Psoas muscle (tissue), 8 donors: Measurements from ENCODE around the gene HSCB. TPM values are rescaled to one million over a fixed set of nuclear protein-coding genes. Genes with fewer than 3 reads are reported as not detected.

Experiments used
- ATAC-seq, 4 donors: fragments of 200-7000 bp; cut with Tn5 transposase; one replicate each; pipeline ENCODE4 v1.9.1; 2020; ENCODE audit warnings: moderate library complexity in 3 of 4, mild to moderate bottlenecking in 2 of 4
- DNase-seq, 2 donors: peaks; one replicate each; pipeline ENCODE4 v3.0.0-alpha.2; 2020
- H3K27ac ChIP-seq: fragments of 200-600 bp; one replicate; pipeline ENCODE4 v1.8.0; 2022
- H3K27me3 ChIP-seq, 3 donors: fragments of 200-600 bp in 1 of 3; one replicate each; pipeline versions ENCODE4 v1.6.1 to v1.8.0; 2013 to 2022; ENCODE audit warnings: low read length in 2 of 3, mild to moderate bottlenecking in 2 of 3, moderate library complexity in 1 of 3; ENCODE audit not compliant: insufficient read depth in 3 of 3
- H3K36me3 ChIP-seq, 2 donors: fragments of 200-600 bp in 1 of 2; one replicate each; pipeline versions ENCODE4 v1.6.1 to v1.8.0; 2013 to 2022; ENCODE audit warnings: low read depth in 1 of 2, mild to moderate bottlenecking in 1 of 2, moderate library complexity in 1 of 2; ENCODE audit not compliant: insufficient read depth in 1 of 2
- H3K4me1 ChIP-seq: fragments of 200-600 bp; one replicate; pipeline ENCODE4 v1.8.0; 2022
- H3K4me3 ChIP-seq: fragments of 200-600 bp; one replicate; pipeline ENCODE4 v1.8.0; 2022; ENCODE audit warnings: mild to moderate bottlenecking
- H3K9me3 ChIP-seq: fragments of 200-600 bp; one replicate; pipeline ENCODE4 v1.8.0; 2022
- CTCF ChIP-seq: fragments of 200-600 bp; IDR thresholded peaks from one replicate; pipeline ENCODE4 v1.8.0; 2022; ENCODE audit warnings: antibody characterized with exemption
- WGBS, 3 donors: extraction: QIAGEN DNeasy Blood & Tissue Kit; methylation state at CpG; one replicate each; pipeline versions ENCODE4 v1.1.6 to v1.1.7; 2013; 5-methylcytosine and 5-hydroxymethylcytosine counted together
- intact Hi-C, 2 donors: fragments of 100-400 bp; cut with DNase I; formaldehyde crosslinking; loops; one replicate each; pipeline versions ENCODE4 v1.11.0 to v1.14.2; 2022
- polyA plus RNA-seq, 3 donors: library from polyadenylated mRNA; stranded (reverse); fragments of 200-250 nt; gene quantifications; one replicate each; pipeline ENCODE4 v1.2.3, GENCODE V29; 2013
- total RNA-seq, 4 donors: library from RNA; stranded (reverse); fragmentation: NEBNext Ultra II Directional in 2 of 4; extraction: Animal tissue kit (Norgen Biotek cat#: 25700) in 2 of 4; gene quantifications; one replicate each; pipeline versions ENCODE4 v1.2.1 to v1.2.4, GENCODE V29; 2021 to 2023
- donor health status: healthy with polysubstance abuse.
- donor health status: DM: no; HTN: no; CAD: no; lungs with moderate emphysema.
- donor health status: Bipolar disorder and iron deficiency.
- donor health status: healthy.
- donor health status: DM: yes; HTN: yes; CAD: no.
- donor health status: DM: no; HTN: no; CAD: no.
- donor health status: DM: no; HTN: no; CAD: no.
- donor health status: DM: yes; HTN: yes; CAD: no.

Gene HSCB
- total and polyA plus RNA-seq, 7 donors = 10.3 to 26.5 (median 13.0) TPM

- no peak for ATAC-seq
- Histone ChIP-seq H3K4me1 (peaks cover under 1% of the 10 kb centered on the region), H3K9me3 (no peaks in the 10 kb centered on the region), H3K27ac (no peak overlapping the region), H3K4me3 (no peak overlapping the region), H3K36me3 (no peaks in the 10 kb centered on the region), H3K27me3 (no peaks in the 10 kb centered on the region)
- DNase-seq = no peak
- intact Hi-C loops = no loop called here
- WGBS, 3 donors = 92 to 99% (median 94%) methylated on average over 3 of the region's 3 CpGs
- TF ChIP-seq CTCF = no peak
Measured at GRCh38 chr22:28718044-28718443, 23.8 kb upstream of the HSCB start.

- Histone ChIP-seq H3K27me3 (no peaks in the 10 kb centered on the region), H3K9me3 (no peaks in the 10 kb centered on the region), H3K4me3 (no peak overlapping the region), H3K4me1 (no peaks in the 10 kb centered on the region), H3K27ac (no peak overlapping the region), H3K36me3 (no peaks in the 10 kb centered on the region)
- ATAC-seq (no peak), DNase-seq (no peak)
- intact Hi-C loops = no loop called here
- TF ChIP-seq CTCF = no peak
- 92 to 96% (median 96%) methylated on average over 1 of the region's 1 CpG for WGBS, 3 donors
Measured at GRCh38 chr22:28728002-28728401, 13.8 kb upstream of the HSCB start.

GRCh38 chr22:28728621-28729313, 13.1 kb upstream of the HSCB start:
- H3K36me3 ChIP-seq = no peaks in the 10 kb centered on the region
- no peaks in the 10 kb centered on the region for H3K4me1 ChIP-seq
- ATAC-seq = no peak
- no peak for DNase-seq
- no peak overlapping the region for H3K27ac ChIP-seq
- H3K9me3 ChIP-seq = no peaks in the 10 kb centered on the region
- no peak overlapping the region for H3K4me3 ChIP-seq
- WGBS, 3 donors = 89 to 90% (median 90%) methylated on average over 10 of the region's 10 CpGs
- no peak for TF ChIP-seq CTCF
- H3K27me3 ChIP-seq = no peaks in the 10 kb centered on the region
- intact Hi-C loops = no loop called here

DNA sequence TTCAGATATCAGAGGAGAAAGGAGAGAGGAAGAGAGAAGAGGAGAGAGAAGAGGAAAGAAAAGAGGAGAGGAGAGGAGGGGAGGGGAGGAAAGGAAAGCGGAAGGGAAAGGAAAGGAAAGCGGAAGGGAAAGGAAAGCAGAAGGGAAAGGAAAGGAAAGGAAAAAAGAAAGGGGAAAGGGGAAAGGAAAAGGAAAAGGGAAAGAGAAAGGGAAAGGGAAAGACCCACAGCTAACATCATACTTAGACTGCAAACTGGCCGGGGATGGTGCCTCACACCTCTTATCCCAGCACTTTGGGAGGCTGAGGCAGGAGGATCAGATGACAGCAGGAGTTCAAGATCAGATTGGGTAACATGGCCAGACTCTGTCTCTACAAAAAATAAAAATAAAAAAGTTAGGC, 11.7 kb upstream of the HSCB start:
- no peaks in the 10 kb centered on the region for H3K9me3 ChIP-seq
- H3K27ac ChIP-seq = no peak overlapping the region
- 85 to 92% (median 91%) methylated on average over 3 of the region's 3 CpGs for WGBS, 3 donors
- no peaks in the 10 kb centered on the region for H3K4me1 ChIP-seq
- no peaks in the 10 kb centered on the region for H3K36me3 ChIP-seq
- no peak for DNase-seq
- no peak for ATAC-seq
- H3K27me3 ChIP-seq = no peaks in the 10 kb centered on the region
- H3K4me3 ChIP-seq = no peak overlapping the region
- no peak for TF ChIP-seq CTCF
- intact Hi-C loops = no loop called here

- WGBS, 3 donors = 87 to 93% (median 91%) methylated on average over 6 of the region's 6 CpGs
- H3K27ac ChIP-seq = no peak overlapping the region
- H3K36me3 ChIP-seq = no peaks in the 10 kb centered on the region
- H3K9me3 ChIP-seq = no peaks in the 10 kb centered on the region
- no peak for ATAC-seq
- H3K4me3 ChIP-seq = no peak overlapping the region
- no peak for TF ChIP-seq CTCF
- no peaks in the 10 kb centered on the region for H3K27me3 ChIP-seq
- no peak for DNase-seq
- H3K4me1 ChIP-seq = no peaks in the 10 kb centered on the region
- intact Hi-C loops = no loop called here
Measured at GRCh38 chr22:28734393-28734792, 7.4 kb upstream of the HSCB start.
